ENCODE measurements around the gene PCBP1. TPM values are rescaled to one million over a fixed set of nuclear protein-coding genes. Genes with fewer than 3 reads are reported as not detected.

Gene PCBP1
- total and polyA plus RNA-seq, 9 of the 15 experiments (the other 6 are each of a cell fraction or from before 2014, with no cell fraction given) = 19.2 to 407 (median 78.1) TPM

DNA sequence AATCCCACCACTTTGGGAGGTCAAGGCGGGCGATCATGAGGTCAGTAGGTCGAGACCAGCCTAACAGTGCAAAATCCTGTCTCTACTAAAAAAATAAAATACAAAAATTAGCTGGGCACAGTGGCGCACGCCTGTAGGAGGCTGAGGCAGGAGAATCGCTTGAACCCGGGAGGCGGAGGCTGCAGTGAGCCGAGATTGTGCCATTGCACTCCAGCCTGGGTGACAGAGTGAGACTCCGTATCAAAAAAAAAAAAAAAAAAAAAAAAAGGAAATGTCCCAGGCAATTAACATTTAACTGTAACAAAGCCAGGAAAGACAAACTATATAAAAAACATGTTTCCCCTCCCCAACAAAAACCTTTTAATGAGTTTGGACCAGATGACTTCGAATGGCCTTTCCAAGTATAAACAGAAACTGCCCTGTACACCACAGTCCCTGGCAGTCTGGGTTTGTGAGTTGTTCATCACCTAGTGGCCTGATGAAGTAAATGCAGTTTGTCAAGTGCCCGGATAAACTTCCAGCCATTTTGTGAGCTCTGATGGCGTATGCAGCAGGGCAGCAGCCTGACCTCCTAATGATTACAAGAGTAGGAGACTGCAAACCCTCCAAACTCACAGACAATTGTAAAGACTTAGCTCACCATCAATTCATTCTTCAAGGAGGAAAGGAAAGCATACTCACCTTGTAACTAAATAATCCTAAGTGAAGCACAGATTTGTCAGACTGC, 16.6 kb upstream of the PCBP1 start (continued):
- TF ChIP-seq CREB5 (CRISPR knock-in tag; IDR thresholded peaks at IDR 0.05) = no peak
- 0 out of 2 replicates have a peak, but pooled peaks have one; percentile 25 for TF ChIP-seq ZFX (CRISPR knock-in tag; IDR thresholded peaks at IDR 0.05)
- peak; percentile 51 to 69; a peak in 3 of 4 replicates for TF ChIP-seq FOXK2 (conservative IDR thresholded peaks at IDR 0.05 in 1 of 2, IDR thresholded peaks at IDR 0.05 in 1 of 2; ENCODE audit: low read depth in 2 of 2)
- TF ChIP-seq KHSRP (IDR thresholded peaks at IDR 0.05) = no peak
- no peak for TF ChIP-seq CBFA2T2 (conservative IDR thresholded peaks at IDR 0.05)
- TF ChIP-seq, protein P1, sequence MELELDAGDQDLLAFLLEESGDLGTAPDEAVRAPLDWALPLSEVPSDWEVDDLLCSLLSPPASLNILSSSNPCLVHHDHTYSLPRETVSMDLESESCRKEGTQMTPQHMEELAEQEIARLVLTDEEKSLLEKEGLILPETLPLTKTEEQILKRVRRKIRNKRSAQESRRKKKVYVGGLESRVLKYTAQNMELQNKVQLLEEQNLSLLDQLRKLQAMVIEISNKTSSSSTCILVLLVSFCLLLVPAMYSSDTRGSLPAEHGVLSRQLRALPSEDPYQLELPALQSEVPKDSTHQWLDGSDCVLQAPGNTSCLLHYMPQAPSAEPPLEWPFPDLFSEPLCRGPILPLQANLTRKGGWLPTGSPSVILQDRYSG (tag; conservative IDR thresholded peaks at IDR 0.05; ENCODE audit: low read depth) = peak; percentile 37; the same call in 1 of the 2 replicates
- TF ChIP-seq, protein P2, sequence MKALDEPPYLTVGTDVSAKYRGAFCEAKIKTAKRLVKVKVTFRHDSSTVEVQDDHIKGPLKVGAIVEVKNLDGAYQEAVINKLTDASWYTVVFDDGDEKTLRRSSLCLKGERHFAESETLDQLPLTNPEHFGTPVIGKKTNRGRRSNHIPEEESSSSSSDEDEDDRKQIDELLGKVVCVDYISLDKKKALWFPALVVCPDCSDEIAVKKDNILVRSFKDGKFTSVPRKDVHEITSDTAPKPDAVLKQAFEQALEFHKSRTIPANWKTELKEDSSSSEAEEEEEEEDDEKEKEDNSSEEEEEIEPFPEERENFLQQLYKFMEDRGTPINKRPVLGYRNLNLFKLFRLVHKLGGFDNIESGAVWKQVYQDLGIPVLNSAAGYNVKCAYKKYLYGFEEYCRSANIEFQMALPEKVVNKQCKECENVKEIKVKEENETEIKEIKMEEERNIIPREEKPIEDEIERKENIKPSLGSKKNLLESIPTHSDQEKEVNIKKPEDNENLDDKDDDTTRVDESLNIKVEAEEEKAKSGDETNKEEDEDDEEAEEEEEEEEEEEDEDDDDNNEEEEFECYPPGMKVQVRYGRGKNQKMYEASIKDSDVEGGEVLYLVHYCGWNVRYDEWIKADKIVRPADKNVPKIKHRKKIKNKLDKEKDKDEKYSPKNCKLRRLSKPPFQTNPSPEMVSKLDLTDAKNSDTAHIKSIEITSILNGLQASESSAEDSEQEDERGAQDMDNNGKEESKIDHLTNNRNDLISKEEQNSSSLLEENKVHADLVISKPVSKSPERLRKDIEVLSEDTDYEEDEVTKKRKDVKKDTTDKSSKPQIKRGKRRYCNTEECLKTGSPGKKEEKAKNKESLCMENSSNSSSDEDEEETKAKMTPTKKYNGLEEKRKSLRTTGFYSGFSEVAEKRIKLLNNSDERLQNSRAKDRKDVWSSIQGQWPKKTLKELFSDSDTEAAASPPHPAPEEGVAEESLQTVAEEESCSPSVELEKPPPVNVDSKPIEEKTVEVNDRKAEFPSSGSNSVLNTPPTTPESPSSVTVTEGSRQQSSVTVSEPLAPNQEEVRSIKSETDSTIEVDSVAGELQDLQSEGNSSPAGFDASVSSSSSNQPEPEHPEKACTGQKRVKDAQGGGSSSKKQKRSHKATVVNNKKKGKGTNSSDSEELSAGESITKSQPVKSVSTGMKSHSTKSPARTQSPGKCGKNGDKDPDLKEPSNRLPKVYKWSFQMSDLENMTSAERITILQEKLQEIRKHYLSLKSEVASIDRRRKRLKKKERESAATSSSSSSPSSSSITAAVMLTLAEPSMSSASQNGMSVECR (CRISPR knock-in tag; IDR thresholded peaks at IDR 0.05) = no peak
- TF ChIP-seq STAT5B (CRISPR knock-in tag; IDR thresholded peaks at IDR 0.05) = no peak
- TF ChIP-seq ELK3 (CRISPR knock-in tag; IDR thresholded peaks at IDR 0.05) = no peak
- TF ChIP-seq HDAC3 (IDR thresholded peaks at IDR 0.05; ENCODE audit: borderline replicate concordance, partially characterized antibody) = no peak
- TF ChIP-seq ZNF830 (CRISPR knock-in tag; IDR thresholded peaks at IDR 0.05) = no peak
- no peak for TF ChIP-seq SMARCB1 (IDR thresholded peaks at IDR 0.05; ENCODE audit: insufficient read length, low read depth)
- no peak for TF ChIP-seq BMI1 (IDR thresholded peaks at IDR 0.05; ENCODE audit: low read length)
- TF ChIP-seq ZNF766 (CRISPR knock-in tag; conservative IDR thresholded peaks at IDR 0.05) = peak; percentile 25; the same call in 1 of the 2 replicates
- TF ChIP-seq ATF1 (CRISPR knock-in tag; IDR thresholded peaks at IDR 0.05) = no peak
- TF ChIP-seq ATF1 (tag; IDR thresholded peaks at IDR 0.05) = peak; percentile 44; the same call in 1 of the 2 replicates
- TF ChIP-seq E2F6 (IDR thresholded peaks at IDR 0.05; ENCODE audit: borderline replicate concordance in 1 of 2, extremely low read depth in 1 of 2, insufficient read depth in 1 of 2, insufficient read length in 1 of 2, low read depth in 1 of 2, low read length in 1 of 2, poor library complexity in 1 of 2, severe bottlenecking in 1 of 2) = peak; percentile 38 to 45

All from K562 (cell line).